Measurements from ENCODE around the gene COL6A3.
"Not testable (repeated sequence)": the region's sequence is repeated elsewhere in the genome, so short reads cannot be mapped to it uniquely, and the experiment has no call there.

Gene COL6A3

GRCh38 chr2:237316339-237316738, 97.6 kb downstream of the COL6A3 start:
- no peak for DNase-seq (ENCODE audit: low read depth)

- no peak for DNase-seq (ENCODE audit: low read depth)
These were observed 98.1 kb downstream of the COL6A3 start for GRCh38 chr2:237315829-237316225.

GRCh38 chr2:237315170-237315828, 98.7 kb downstream of the COL6A3 start:
- DNase-seq (ENCODE audit: low read depth): no peak

- DNase-seq (ENCODE audit: low read depth): no peak
These were observed 99.3 kb downstream of the COL6A3 start for GRCh38 chr2:237314681-237315080.

- no peak for DNase-seq (ENCODE audit: low read depth)
These were observed 99.8 kb downstream of the COL6A3 start for GRCh38 chr2:237314198-237314597.

GRCh38 chr2:237312021-237312755, 101.8 kb downstream of the COL6A3 start:
- DNase-seq (ENCODE audit: low read depth): no peak

- no peak for DNase-seq (ENCODE audit: low read depth)
These were observed 103.3 kb downstream of the COL6A3 start for GRCh38 chr2:237310515-237311114.

- DNase-seq (ENCODE audit: low read depth): no peak
These were observed 104.5 kb downstream of the COL6A3 start for GRCh38 chr2:237309416-237309815.

GRCh38 chr2:237309011-237309410, 105.0 kb downstream of the COL6A3 start:
- no peak for DNase-seq (ENCODE audit: low read depth)

- no peak for DNase-seq (ENCODE audit: low read depth)
These were observed 106.5 kb downstream of the COL6A3 start for GRCh38 chr2:237307474-237307873.

- no peak for DNase-seq (ENCODE audit: low read depth)
These were observed 107.2 kb downstream of the COL6A3 start for GRCh38 chr2:237306787-237307170.

GRCh38 chr2:237306083-237306786, 107.7 kb downstream of the COL6A3 start:
- DNase-seq (ENCODE audit: low read depth): no peak

- no peak for DNase-seq (ENCODE audit: low read depth)
These were observed 108.4 kb downstream of the COL6A3 start for GRCh38 chr2:237305579-237305978.

GRCh38 chr2:237304763-237305514, 109.0 kb downstream of the COL6A3 start:
- DNase-seq (ENCODE audit: low read depth): no peak

GRCh38 chr2:237303244-237303643, 110.7 kb downstream of the COL6A3 start:
- DNase-seq (ENCODE audit: low read depth): not testable (repeated sequence)

GRCh38 chr2:237301595-237301994, 112.4 kb downstream of the COL6A3 start:
- no peak for DNase-seq (ENCODE audit: low read depth)

- DNase-seq (ENCODE audit: low read depth): no peak
These were observed 113.2 kb downstream of the COL6A3 start for GRCh38 chr2:237300739-237301138.

- no peak for DNase-seq (ENCODE audit: low read depth)
These were observed 114.1 kb downstream of the COL6A3 start for GRCh38 chr2:237299906-237300305.

GRCh38 chr2:237298151-237299118, 115.5 kb downstream of the COL6A3 start:
- DNase-seq (ENCODE audit: low read depth): no peak

- no peak for DNase-seq (ENCODE audit: low read depth)
These were observed 116.4 kb downstream of the COL6A3 start for GRCh38 chr2:237297421-237298150.
